Measurements from ENCODE around the gene NLRX1. TPM values are rescaled to one million over a fixed set of nuclear protein-coding genes. Genes with fewer than 3 reads are reported as not detected.

The NLRX1 gene
- total RNA-seq, 1 donor from 2014 or later, result 10.2 TPM

- H2AFZ ChIP-seq (replicated peaks), result no peak overlapping the region
- no peaks in the 10 kb centered on the region for H3K79me2 ChIP-seq (ENCODE audit: low read depth)
- H3F3A ChIP-seq (ENCODE audit: low read depth), result no peaks in the 10 kb centered on the region
- H3K4me1 Mint-ChIP-seq, result peaks cover 9% of the 10 kb centered on the region
- no peak overlapping the region for H3K9ac ChIP-seq
- peaks cover 2% of the 10 kb centered on the region for H3K27me3 Mint-ChIP-seq (ENCODE audit: insufficient read depth, low read depth)
- H4K20me1 ChIP-seq (ENCODE audit: low read depth), result no peaks in the 10 kb centered on the region
- no peak overlapping the region for H3K4me3 ChIP-seq
- no peak overlapping the region for H3K4me3 Mint-ChIP-seq
- DNase-seq (ENCODE audit: low spot score), result no peak
- H3K36me3 ChIP-seq, result no peaks in the 10 kb centered on the region
- H3K9me3 ChIP-seq (ENCODE audit: low read depth), result no peaks in the 10 kb centered on the region
- H3K4me1 ChIP-seq, result no peaks in the 10 kb centered on the region
- H3K27ac Mint-ChIP-seq, result peak overlapping the region; percentile 53
- TF ChIP-seq, protein P1, sequence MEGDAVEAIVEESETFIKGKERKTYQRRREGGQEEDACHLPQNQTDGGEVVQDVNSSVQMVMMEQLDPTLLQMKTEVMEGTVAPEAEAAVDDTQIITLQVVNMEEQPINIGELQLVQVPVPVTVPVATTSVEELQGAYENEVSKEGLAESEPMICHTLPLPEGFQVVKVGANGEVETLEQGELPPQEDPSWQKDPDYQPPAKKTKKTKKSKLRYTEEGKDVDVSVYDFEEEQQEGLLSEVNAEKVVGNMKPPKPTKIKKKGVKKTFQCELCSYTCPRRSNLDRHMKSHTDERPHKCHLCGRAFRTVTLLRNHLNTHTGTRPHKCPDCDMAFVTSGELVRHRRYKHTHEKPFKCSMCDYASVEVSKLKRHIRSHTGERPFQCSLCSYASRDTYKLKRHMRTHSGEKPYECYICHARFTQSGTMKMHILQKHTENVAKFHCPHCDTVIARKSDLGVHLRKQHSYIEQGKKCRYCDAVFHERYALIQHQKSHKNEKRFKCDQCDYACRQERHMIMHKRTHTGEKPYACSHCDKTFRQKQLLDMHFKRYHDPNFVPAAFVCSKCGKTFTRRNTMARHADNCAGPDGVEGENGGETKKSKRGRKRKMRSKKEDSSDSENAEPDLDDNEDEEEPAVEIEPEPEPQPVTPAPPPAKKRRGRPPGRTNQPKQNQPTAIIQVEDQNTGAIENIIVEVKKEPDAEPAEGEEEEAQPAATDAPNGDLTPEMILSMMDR (IDR thresholded peaks at IDR 0.05), result no peak
- TF ChIP-seq EZH2 (IDR thresholded peaks at IDR 0.05), result no peak
- no peak for TF ChIP-seq EZH2phosphoT487 (IDR thresholded peaks at IDR 0.05)
- H3K27me3 ChIP-seq, result no peaks in the 10 kb centered on the region
- no peaks in the 10 kb centered on the region for H3K9me3 Mint-ChIP-seq
- no peak overlapping the region for H3K27ac ChIP-seq
- no peaks in the 10 kb centered on the region for H3K36me3 Mint-ChIP-seq
- no peak overlapping the region for H3K4me2 ChIP-seq
Measured at GRCh38 chr11:119179342-119179741, 10.8 kb downstream of the NLRX1 start.

DNA sequence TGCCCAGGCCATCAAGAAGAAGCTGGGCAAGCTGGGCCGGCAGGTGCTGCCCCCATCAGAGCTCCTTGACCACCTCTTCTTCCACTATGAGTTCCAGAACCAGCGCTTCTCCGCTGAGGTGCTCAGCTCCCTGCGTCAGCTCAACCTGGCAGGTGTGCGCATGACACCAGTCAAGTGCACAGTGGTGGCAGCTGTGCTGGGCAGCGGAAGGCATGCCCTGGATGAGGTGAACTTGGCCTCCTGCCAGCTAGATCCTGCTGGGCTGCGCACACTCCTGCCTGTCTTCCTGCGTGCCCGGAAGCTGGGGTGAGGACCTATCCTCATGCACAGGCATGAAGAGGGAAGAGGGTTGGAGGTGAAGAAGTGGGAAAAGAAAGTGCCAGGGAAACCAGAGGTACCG lies 11.5 kb downstream of the NLRX1 start:
- Histone ChIP-seq H3F3A (ENCODE audit: low read depth) (no peaks in the 10 kb centered on the region), H3K27me3 (no peaks in the 10 kb centered on the region), H3K9me3 (ENCODE audit: low read depth) (no peaks in the 10 kb centered on the region), H2AFZ (replicated peaks) (no peak overlapping the region), H3K27ac (no peak overlapping the region), H3K4me1 (no peaks in the 10 kb centered on the region), H3K36me3 (no peaks in the 10 kb centered on the region), H4K20me1 (ENCODE audit: low read depth) (no peaks in the 10 kb centered on the region), H3K9ac (no peak overlapping the region), H3K4me2 (no peak overlapping the region), H3K4me3 (no peak overlapping the region), H3K79me2 (ENCODE audit: low read depth) (no peaks in the 10 kb centered on the region)
- no peak overlapping the region for H3K27ac Mint-ChIP-seq
- peaks cover 9% of the 10 kb centered on the region for H3K4me1 Mint-ChIP-seq
- no peak for DNase-seq (ENCODE audit: low spot score)
- peaks cover 2% of the 10 kb centered on the region for H3K27me3 Mint-ChIP-seq (ENCODE audit: insufficient read depth, low read depth)
- no peaks in the 10 kb centered on the region for H3K9me3 Mint-ChIP-seq
- TF ChIP-seq, protein P1 (IDR thresholded peaks at IDR 0.05), result no peak
- TF ChIP-seq EZH2 (IDR thresholded peaks at IDR 0.05), result no peak
- TF ChIP-seq EZH2phosphoT487 (IDR thresholded peaks at IDR 0.05), result no peak
- no peak overlapping the region for H3K4me3 Mint-ChIP-seq
- no peaks in the 10 kb centered on the region for H3K36me3 Mint-ChIP-seq

- Mint-ChIP-seq H3K4me3 (no peak overlapping the region), H3K9me3 (no peaks in the 10 kb centered on the region), H3K36me3 (no peaks in the 10 kb centered on the region), H3K4me1 (peaks cover 10% of the 10 kb centered on the region), H3K27ac (no peak overlapping the region), H3K27me3 (ENCODE audit: insufficient read depth, low read depth) (peaks cover 3% of the 10 kb centered on the region)
- Histone ChIP-seq H3K79me2 (ENCODE audit: low read depth) (no peaks in the 10 kb centered on the region), H3K36me3 (no peaks in the 10 kb centered on the region), H2AFZ (replicated peaks) (no peak overlapping the region), H3F3A (ENCODE audit: low read depth) (no peaks in the 10 kb centered on the region), H3K4me3 (no peak overlapping the region), H3K27ac (no peak overlapping the region), H3K9ac (no peak overlapping the region), H4K20me1 (ENCODE audit: low read depth) (no peaks in the 10 kb centered on the region), H3K27me3 (no peaks in the 10 kb centered on the region), H3K9me3 (ENCODE audit: low read depth) (no peaks in the 10 kb centered on the region), H3K4me1 (no peaks in the 10 kb centered on the region), H3K4me2 (no peak overlapping the region)
- no peak for TF ChIP-seq EZH2 (IDR thresholded peaks at IDR 0.05)
- TF ChIP-seq, protein P1 (IDR thresholded peaks at IDR 0.05), result no peak
- TF ChIP-seq EZH2phosphoT487 (IDR thresholded peaks at IDR 0.05), result no peak
- no peak for DNase-seq (ENCODE audit: low spot score)
Measured at GRCh38 chr11:119180729-119181676, 12.5 kb downstream of the NLRX1 start.
